ENCODE results near the gene PRSS1.
"Not testable (repeated sequence)": the region's sequence is repeated elsewhere in the genome, so short reads cannot be mapped to it uniquely, and the experiment has no call there.

PRSS1 gene

GRCh38 chr7:142754681-142755575 is 5.7 kb downstream of the PRSS1 start:
- in situ Hi-C loops (cut with MboI; ENCODE audit: low sequenced_read_pairs, unreplicated experiment): no loop called here
- no peak for DNase-seq (ENCODE audit: low spot score)
- TF ChIP-seq, protein P1, sequence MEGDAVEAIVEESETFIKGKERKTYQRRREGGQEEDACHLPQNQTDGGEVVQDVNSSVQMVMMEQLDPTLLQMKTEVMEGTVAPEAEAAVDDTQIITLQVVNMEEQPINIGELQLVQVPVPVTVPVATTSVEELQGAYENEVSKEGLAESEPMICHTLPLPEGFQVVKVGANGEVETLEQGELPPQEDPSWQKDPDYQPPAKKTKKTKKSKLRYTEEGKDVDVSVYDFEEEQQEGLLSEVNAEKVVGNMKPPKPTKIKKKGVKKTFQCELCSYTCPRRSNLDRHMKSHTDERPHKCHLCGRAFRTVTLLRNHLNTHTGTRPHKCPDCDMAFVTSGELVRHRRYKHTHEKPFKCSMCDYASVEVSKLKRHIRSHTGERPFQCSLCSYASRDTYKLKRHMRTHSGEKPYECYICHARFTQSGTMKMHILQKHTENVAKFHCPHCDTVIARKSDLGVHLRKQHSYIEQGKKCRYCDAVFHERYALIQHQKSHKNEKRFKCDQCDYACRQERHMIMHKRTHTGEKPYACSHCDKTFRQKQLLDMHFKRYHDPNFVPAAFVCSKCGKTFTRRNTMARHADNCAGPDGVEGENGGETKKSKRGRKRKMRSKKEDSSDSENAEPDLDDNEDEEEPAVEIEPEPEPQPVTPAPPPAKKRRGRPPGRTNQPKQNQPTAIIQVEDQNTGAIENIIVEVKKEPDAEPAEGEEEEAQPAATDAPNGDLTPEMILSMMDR (IDR thresholded peaks at IDR 0.05; ENCODE audit: borderline replicate concordance, control extremely low read depth, extremely low read depth, insufficient read depth, missing control alignments): no peak

DNA sequence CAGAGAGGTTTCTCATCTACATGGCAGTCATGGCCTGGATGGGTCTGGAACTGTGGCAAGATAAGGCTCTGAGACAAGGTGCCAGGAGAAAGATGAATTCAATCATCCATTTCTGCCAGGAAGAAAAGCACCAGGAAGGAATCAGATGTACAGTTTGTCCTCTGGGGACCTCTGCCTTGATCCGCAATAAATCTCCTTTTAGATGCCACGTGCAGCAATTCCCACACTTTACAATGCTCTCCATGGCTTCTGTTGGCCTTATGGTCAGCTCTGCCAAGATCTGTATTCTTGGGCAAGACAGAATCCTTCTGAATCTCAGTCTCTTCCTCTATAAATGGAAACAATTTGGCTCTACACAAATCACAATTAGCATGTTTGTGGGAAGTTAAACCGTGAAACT is 9.0 kb downstream of the PRSS1 start:
- in situ Hi-C loops (cut with MboI; ENCODE audit: low sequenced_read_pairs, unreplicated experiment); DNase-seq (ENCODE audit: low spot score): not testable (repeated sequence)

- in situ Hi-C loops (cut with MboI; ENCODE audit: low sequenced_read_pairs, unreplicated experiment): no loop called here
- TF ChIP-seq, protein P1 (IDR thresholded peaks at IDR 0.05; ENCODE audit: borderline replicate concordance, control extremely low read depth, extremely low read depth, insufficient read depth, missing control alignments): no peak
- no peak for DNase-seq (ENCODE audit: low spot score)
These were observed 10.2 kb downstream of the PRSS1 start for GRCh38 chr7:142759433-142759832.

DNA sequence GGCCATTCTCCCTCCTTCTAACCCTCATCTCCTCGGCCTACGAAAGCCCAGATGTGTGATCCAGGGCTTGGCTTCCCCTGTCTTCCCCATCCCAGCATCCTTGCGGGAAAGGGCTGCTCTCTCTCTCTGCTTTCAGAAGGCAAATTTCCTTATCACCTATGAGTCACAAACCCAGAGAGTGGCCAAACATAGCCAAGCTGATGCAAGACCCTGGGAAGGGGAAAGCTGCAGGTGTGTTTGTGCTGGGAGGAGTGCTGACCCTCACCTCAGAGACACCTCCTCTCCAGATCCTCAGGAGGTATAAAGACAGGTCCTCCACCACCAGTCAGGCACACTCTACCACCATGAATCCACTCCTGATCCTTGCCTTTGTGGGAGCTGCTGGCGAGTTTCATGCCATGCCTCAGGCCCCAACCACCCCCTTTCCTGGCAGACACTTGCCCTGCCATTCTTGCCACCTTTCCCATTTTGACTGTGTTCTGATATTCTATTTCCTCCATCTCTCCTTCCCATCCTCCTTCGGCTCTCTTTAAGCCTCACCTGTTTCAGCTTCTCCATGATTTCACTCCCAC is 10.9 kb downstream of the PRSS1 start:
- DNase-seq (ENCODE audit: low spot score): no peak
- in situ Hi-C loops (cut with MboI; ENCODE audit: low sequenced_read_pairs, unreplicated experiment): no loop called here
- TF ChIP-seq, protein P1 (IDR thresholded peaks at IDR 0.05; ENCODE audit: borderline replicate concordance, control extremely low read depth, extremely low read depth, insufficient read depth, missing control alignments): no peak

DNA sequence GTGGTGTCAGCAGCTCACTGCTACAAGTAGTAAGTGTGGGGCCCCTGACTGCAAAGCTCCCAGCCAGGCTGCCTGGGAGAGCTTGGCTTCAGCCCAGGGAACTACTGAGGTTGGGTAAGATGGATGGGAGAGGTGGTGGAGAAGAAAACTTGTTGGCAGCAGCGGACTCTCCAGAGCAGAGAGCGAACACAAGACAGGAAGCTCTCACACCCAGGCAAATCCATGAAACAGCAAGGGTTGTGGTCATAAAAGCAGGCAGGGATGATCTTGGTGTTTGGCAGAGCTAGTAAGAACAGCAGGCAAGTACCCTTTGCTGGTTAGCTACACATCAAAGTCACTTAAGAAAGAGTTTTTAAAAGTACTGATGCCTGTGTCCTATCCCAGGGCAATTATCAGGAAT is 12.3 kb downstream of the PRSS1 start:
- in situ Hi-C loops (cut with MboI; ENCODE audit: low sequenced_read_pairs, unreplicated experiment): not testable (repeated sequence)

GRCh38 chr7:142762104-142762503 is 12.8 kb downstream of the PRSS1 start:
- in situ Hi-C loops (cut with MboI; ENCODE audit: low sequenced_read_pairs, unreplicated experiment): no loop called here
- TF ChIP-seq, protein P1 (IDR thresholded peaks at IDR 0.05; ENCODE audit: borderline replicate concordance, control extremely low read depth, extremely low read depth, insufficient read depth, missing control alignments): no peak
- DNase-seq (ENCODE audit: low spot score): no peak

More for the DNA sequence above, 12.3 kb downstream of the PRSS1 start:
- not testable (repeated sequence) for DNase-seq (ENCODE audit: low spot score)

- in situ Hi-C loops (cut with MboI; ENCODE audit: low sequenced_read_pairs, unreplicated experiment): no loop called here
- no peak for DNase-seq (ENCODE audit: low spot score)
These were observed 18.2 kb downstream of the PRSS1 start for GRCh38 chr7:142767451-142767850.

More at GRCh38 chr7:142767451-142767850, 18.2 kb downstream of the PRSS1 start:
- TF ChIP-seq, protein P1 (IDR thresholded peaks at IDR 0.05; ENCODE audit: borderline replicate concordance, control extremely low read depth, extremely low read depth, insufficient read depth, missing control alignments): no peak
